HCEC 1CT (cell line): ENCODE results near the gene PALB2.
A peak's percentile ranks its signal among the peaks of the same experiment; 100 is the strongest.

Experiments
- DNase-seq: peaks from one replicate; pipeline ENCODE4 v3.0.0-alpha.2; 2017

Gene PALB2

GRCh38 chr16:23580391-23580790 lies 60.7 kb downstream of the PALB2 start:
- DNase-seq = no peak

DNA sequence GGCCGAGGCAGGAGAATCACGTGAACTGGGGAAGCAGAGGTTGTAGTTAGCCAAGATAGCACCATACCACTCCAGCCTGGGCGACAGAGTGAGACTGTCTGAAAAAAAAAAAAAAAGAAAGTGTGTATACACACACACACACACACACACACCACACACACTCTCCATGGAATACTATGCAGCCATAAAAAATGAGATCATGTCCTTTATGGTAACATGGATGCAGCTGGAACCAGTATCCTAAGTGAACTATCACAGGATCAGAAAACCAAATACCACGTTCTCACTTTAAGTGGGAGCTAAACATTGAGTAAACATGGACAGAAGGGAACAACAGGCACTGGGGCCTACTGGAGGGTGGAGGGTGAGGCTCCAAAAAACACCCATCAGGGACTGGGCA lies 61.7 kb downstream of the PALB2 start:
- no peak for DNase-seq

- DNase-seq = peak; percentile 20
These were observed 62.8 kb downstream of the PALB2 start for GRCh38 chr16:23578101-23578830.

GRCh38 chr16:23577493-23577892 lies 63.6 kb downstream of the PALB2 start:
- no peak for DNase-seq

DNA sequence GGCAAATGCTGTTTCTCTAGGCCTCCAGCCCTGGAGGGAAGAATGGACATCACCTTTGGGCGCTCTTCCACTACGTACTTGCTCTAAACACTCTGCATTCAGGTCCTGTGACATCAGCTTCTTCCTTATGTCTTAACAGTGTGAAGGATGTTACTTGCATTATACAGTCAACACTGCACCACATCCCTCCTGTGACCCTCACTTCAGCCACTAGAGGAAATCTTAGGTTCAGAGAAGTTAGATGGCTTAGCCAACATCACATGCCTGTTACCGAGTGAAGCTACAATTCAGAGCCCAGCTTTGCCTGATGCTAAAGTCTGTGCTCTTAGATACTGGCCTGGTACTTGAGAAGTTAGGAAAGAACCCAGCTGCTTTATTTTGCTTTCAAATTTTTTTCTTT lies 65.3 kb downstream of the PALB2 start:
- no peak for DNase-seq

DNA sequence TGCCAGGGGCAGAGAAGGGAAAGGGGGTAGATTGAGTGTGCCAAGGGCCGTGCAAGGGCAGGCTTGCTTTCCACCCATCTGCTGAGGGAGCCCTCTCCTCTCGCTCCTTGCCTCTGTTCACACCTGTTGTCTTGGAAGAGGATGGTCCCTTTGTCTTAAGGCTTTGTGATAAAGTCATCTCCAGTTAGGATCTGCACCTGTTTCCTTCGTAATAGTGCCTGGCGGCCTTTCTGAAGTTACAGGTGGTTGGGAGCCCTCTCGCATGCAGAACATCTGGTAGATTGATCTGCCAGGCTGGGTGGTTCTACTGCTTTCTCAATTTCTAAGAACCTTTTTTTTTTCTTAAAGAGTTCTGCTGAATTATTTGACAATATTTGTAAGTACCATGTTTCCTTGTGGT lies 67.3 kb downstream of the PALB2 start:
- no peak for DNase-seq

DNA sequence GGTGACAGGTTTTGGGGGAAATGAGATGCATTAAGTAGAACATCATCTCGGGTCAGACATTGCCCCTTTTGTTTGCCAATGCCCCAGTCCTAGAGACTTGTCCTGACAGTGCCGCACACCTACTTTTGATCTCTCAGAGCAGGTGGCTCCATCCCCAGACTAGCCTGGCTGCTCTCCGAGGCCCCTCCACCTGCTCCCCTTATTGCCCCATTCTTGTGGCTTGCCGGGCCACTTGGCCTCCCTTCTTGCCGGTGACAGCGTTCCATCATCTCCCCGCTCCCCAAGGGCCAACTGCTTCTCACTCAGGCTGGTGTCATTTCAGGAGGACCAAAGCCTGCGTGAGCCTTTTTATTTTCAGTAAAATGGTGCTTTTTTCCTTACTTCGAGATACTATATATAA lies 68.7 kb downstream of the PALB2 start:
- DNase-seq = no peak

DNA sequence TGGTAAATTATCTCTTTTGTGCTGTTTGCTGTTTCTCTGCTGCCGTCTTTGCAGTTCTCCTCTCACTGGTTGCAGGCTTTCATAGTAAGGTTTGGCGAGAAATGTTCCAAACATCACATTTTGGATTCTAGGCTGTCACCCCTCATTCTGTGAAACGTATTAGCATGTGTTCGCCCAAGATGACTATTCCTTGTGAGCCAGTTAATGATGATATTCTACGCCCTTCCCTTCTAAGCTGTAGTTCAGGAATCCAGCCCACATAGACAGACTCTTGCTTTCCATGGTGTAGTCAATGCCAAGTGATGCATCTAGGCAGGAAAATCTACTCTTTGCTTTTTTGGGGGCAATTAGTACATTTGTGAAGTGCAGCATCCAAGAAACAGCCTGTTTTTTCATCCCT lies 69.2 kb downstream of the PALB2 start:
- DNase-seq = no peak

GRCh38 chr16:23570992-23571632 lies 70.0 kb downstream of the PALB2 start:
- DNase-seq = no peak

DNA sequence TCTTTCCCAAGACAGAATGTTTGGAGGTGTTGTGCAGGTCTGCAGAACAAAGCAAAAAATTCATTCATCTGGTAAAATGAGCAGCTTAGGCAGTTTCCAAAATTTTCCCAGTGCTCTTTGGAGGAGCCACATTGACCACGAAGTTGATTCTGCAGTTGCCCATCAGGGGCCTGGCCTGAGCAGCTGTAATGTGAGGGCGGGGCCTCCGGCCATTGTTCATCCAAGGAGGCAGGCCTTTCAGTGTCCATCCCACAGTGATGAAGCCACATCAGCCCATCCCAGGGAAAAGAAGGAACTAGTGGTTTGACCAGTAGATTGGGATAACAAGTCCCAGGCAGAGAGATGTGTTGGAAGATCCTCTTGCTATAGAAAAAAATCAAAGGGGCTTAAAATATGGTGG lies 73.5 kb downstream of the PALB2 start:
- no peak for DNase-seq

DNA sequence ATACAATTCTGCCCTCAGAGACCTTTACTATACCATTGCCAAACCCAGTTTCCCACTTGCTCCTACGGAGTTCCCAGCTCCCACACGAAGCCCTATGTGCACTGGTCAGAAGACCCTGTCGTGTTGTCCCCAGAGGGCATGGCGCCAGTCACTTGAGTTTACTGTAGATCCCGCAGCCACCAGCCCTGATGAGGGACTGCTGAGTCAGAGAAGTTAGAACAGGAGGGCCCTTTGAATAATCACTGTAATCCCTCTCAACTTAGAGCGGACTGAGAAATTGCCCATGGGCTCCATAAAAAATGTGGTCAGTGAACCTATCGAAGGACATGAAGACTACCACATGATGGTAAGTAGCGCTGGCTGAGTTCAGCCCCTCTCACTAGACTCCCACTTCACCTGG lies 74.4 kb downstream of the PALB2 start:
- DNase-seq = no peak

DNA sequence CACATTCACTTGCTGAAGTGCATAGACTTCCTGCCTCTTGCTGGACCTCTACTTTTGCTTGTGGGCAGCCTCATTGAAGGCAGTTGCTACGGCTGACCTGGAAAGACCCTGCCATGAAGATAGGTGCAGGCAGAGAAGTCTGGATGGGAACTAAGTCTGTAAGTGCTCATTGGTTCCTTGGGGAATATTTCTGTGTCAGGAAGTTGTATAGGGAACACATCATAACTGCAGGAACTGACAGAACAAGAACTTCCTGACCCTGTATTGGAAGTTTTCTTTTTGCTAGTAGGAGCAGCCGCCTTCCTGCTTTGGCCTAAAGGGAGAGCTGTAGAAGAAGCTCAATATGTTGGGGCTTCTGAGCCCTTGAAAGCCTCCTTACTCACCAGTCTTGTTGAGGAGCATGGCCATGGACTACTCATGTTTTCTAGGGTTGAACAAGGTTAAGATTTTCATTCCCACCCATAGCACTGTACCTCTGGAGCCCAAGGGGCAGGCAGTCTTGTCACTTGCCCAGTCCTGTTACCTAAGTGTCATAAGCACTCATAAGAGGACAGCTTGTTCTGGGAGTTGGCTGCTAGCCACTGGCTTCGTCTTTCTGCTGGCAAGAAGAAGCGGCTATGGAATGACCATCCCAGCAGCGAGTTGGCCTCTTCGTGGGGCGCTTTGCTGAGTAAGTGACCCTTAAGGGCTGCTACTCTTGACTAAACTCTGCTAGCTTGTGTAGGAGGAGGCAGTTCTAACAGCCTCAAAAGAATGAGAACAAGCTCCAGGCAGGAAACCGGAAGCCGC lies 76.3 kb downstream of the PALB2 start:
- DNase-seq = no peak

DNA sequence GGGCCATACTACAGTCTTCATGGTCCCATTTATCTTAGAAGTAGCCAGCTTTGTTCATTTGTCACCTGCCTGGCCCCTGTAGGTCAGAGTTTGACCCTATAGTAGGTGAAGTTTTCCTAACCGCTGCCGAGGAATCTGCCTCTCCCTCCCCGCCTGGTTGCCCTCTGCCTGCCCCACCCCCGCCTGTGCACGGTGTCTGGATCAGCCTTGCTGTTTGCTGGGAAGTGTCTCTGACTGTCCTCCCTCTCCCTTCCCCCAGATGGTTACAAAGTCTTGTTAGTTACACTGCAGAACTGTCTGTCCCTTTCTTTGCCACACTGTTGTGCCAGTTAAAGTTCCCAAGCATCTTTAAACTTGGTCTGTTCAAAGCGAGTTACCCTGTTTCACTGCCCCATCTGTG lies 77.9 kb downstream of the PALB2 start:
- DNase-seq = no peak

- DNase-seq = no peak
These were observed 78.6 kb downstream of the PALB2 start for GRCh38 chr16:23562505-23562904.

- DNase-seq = no peak
These were observed 79.5 kb downstream of the PALB2 start for GRCh38 chr16:23561586-23561985.

DNA sequence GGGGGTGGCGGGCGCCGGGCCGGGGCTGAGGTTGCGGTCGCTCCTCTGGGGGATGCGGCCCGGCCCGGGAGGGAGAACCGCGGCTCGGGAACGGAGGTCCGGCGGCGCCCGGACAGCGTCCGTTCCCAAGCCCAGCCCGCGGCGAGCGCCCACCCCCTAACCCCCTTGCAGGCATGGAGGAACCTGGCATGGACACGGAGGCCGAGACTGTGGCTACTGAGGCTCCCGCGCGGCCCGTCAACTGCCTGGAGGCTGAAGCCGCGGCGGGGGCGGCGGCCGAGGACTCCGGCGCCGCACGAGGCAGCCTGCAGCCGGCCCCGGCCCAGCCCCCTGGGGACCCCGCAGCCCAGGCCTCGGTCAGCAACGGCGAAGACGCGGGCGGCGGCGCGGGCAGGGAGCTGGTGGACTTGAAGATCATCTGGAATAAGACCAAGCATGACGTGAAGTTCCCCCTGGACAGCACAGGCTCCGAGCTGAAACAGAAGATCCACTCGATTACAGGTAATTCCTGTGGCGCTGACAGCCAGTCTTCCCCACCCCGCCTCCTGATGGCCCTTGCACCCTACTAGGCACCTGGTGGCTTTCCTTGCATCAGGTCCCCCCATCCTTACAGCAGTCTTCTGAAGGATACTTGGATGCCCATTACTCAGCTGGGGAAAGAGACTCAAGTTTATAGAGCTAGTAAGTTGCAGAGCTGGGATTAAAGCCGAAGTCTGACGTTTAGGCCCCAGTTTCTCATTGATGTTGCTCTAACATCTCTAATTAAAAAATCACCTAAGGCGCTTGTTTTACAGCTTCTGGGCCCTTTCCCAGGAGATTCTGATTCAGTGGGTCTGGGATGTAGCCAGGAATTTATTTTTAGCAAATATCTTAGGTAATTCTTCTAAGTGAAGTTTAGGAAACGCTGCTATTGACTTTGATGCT lies 83.1 kb downstream of the PALB2 start:
- DNase-seq = peak; percentile 13

DNA sequence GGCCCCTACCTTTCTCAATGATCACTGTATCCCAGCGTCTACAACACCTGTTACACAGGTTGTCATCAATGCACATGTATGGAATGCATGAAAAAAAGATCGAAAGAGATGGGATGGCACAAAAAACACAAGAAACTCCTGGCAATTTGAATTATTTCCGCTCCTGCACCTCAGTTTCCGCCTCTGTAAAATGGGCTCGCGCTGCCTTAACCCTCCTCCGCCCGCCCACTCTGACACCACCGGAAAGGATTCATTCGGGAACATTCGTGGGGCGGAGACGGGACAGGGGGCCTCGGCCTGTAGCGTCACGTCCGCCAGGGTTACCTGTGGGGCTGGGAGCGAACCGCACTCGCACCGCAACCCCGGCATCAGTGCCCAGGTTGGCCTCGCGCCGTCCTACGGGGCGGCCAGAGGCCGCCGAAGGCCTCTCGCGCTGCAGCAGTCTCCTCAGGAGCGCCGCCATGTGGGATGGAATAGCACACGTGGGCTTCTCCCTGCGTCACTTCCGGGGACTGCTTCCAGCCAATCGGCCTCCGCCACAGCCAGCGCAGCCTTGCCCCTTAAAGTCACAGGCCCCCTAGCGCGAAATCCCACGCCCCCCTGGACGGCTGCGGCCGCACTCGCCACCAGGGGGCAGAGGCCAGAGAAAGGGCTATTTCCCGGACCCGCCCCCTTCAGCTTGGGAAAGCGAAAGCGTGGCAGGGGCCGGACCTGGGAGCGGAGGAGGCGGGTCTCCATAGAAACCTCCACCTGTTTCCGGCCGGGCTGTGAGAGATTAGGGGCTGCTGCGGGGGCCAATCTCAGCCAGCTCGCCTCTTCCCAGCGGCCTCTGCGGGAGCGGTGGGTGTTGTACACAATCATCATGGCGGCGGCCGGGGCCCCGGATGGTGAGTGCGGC lies 84.0 kb downstream of the PALB2 start, which contains the start of the genes EARS2 and UBFD1:
EARS2 (minus strand) TSS at position 470 of the 898 bp plus-strand sequence; CDS start at position 463, 7 bp downstream.
UBFD1 (plus strand) TSS at position 847 of the 898 bp plus-strand sequence; CDS start at position 863, 16 bp downstream.
- peak; percentile 98 for DNase-seq

DNA sequence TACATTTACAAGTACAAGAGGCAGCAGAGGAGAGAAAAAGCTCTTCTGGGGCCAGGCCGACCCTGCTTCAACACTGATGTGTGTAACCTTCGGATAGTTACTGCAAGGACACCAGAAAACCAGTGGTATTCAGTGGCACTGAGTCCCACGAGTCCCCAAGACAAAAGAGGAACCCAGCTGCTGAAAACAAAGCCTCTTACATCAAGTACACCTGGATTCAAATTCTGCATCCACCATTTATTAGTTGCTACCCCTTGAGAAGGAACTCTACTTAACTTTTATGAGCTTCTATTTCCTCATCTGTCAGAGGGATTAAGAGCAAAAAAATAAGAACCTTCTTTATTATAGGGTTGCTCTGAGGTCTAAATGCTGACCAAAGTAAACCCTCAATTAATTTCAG lies 86.6 kb downstream of the PALB2 start:
- no peak for DNase-seq
